ENCODE data around the gene RHOT1. TPM values are rescaled to one million over a fixed set of nuclear protein-coding genes. Genes with fewer than 3 reads are reported as not detected.

The RHOT1 gene
- polyA plus RNA-seq, 1 donor: 37.9 TPM

DNA sequence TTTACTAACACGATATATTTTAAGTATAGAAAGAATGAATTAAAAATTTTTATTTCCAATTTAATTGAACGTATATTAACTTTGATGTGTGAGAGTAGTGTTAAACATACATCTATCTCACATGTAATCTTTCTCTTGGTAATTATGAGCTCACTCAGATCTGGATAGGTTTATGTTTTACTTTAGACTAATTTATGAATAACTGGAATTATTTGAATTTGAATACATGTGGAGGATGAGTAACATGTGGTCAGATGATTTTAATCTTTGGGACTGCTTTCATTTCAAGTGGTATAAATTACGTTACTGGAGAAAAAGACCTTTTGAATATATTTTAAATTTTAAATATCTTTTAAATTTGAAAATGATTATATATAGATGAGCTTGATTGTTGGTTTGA lies 73.4 kb downstream of the RHOT1 start:
- H3K36me3 ChIP-seq (ENCODE audit: control insufficient read depth, insufficient read depth, low read length): peaks cover 24% of the 10 kb centered on the region

DNA sequence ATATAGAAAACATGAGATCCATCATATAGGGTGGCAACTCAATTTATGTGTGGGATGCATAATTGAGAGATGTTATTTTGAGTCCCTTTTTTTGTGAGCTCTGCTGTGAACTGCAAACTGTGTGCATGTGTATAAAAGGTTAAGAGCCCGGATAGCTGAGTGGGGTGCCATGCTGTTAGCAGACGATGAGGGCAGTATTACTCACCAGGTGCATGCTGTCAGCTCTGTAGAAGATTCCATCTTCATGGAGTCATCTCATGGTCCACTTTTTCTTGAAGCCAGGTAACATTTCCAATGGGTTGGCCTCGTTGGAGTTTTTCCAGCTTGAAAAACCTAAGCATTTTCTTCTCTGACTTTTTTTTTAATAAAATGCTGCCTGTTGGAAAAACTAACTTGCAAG lies 80.3 kb downstream of the RHOT1 start:
- no CpG with 5 or more reads among the region's 3 CpGs for WGBS (ENCODE audit: insufficient coverage, low lambda C conversion rate)
- no peak for DNase-seq
- no peaks in the 10 kb centered on the region for H3K27me3 ChIP-seq (ENCODE audit: control insufficient read depth, insufficient read depth, low read length)
- no peaks in the 10 kb centered on the region for H3K4me1 ChIP-seq (ENCODE audit: control insufficient read depth, insufficient read depth, low read length)
- peaks cover 11% of the 10 kb centered on the region for H3K36me3 ChIP-seq (ENCODE audit: control insufficient read depth, insufficient read depth, low read length)
- H3K27ac ChIP-seq (ENCODE audit: low read length): no peak overlapping the region
- no peaks in the 10 kb centered on the region for H3K9me3 ChIP-seq (ENCODE audit: control insufficient read depth, low read depth, low read length)
- H3K4me3 ChIP-seq (ENCODE audit: low read length): no peak overlapping the region

More for the DNA sequence above, 73.4 kb downstream of the RHOT1 start:
- no peak overlapping the region for H3K4me3 ChIP-seq (ENCODE audit: low read length)
- H3K27me3 ChIP-seq (ENCODE audit: control insufficient read depth, insufficient read depth, low read length): no peaks in the 10 kb centered on the region
- 89% methylated on average over 2 of the region's 3 CpGs for WGBS (ENCODE audit: insufficient coverage, low lambda C conversion rate)
- no peaks in the 10 kb centered on the region for H3K9me3 ChIP-seq (ENCODE audit: control insufficient read depth, low read depth, low read length)
- no peaks in the 10 kb centered on the region for H3K4me1 ChIP-seq (ENCODE audit: control insufficient read depth, insufficient read depth, low read length)
- DNase-seq: no peak
- H3K27ac ChIP-seq (ENCODE audit: low read length): no peak overlapping the region

DNA sequence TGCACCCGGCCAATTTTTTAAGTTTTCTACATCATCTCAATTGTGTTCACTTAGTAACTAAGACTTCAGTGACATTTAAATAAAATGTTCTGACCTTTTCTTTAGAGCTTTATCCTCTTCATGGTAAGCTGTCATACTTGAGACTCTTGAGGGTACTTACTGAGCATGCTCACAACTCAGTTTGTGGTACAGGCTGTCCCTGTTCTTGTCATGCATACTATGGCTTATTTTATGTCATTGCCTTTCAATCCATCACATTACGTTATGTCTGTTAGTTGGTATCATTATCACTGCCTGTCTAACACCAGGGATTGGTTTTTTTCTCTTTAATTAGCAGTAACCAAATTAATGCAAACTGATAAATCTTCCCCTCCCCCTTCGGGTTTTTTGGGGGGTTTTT lies 81.4 kb downstream of the RHOT1 start:
- no peak for DNase-seq
- Histone ChIP-seq H3K4me1 (ENCODE audit: control insufficient read depth, insufficient read depth, low read length) (no peaks in the 10 kb centered on the region), H3K9me3 (ENCODE audit: control insufficient read depth, low read depth, low read length) (no peaks in the 10 kb centered on the region), H3K4me3 (ENCODE audit: low read length) (no peak overlapping the region), H3K27me3 (ENCODE audit: control insufficient read depth, insufficient read depth, low read length) (no peaks in the 10 kb centered on the region), H3K36me3 (ENCODE audit: control insufficient read depth, insufficient read depth, low read length) (peaks cover 15% of the 10 kb centered on the region), H3K27ac (ENCODE audit: low read length) (no peak overlapping the region)
- WGBS (ENCODE audit: insufficient coverage, low lambda C conversion rate): 100% methylated on average over 1 of the region's 3 CpGs

DNA sequence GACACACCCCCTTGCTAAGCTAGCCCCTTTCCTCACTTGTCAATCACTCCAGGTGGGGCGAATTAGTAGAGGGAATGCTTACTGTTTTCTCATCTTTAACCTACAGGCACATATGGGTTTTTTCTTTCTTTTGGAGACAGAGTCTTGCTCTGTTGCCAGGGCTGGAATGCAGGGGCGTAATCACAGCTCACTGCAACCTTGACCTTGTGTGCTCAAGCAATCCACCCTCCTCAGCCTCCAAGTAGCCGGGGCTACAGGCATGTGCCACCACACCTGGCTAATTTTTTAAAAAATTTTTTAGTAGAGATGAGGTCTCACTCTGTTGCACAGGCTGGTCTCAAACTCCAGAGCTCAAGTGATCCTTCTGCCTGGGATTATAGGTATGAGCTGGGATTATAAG lies 84.6 kb downstream of the RHOT1 start:
- H3K27ac ChIP-seq (ENCODE audit: low read length): no peak overlapping the region
- WGBS (ENCODE audit: insufficient coverage, low lambda C conversion rate): no CpG with 5 or more reads among the region's 3 CpGs
- no peak for DNase-seq
- H3K36me3 ChIP-seq (ENCODE audit: control insufficient read depth, insufficient read depth, low read length): peaks cover 8% of the 10 kb centered on the region
- no peaks in the 10 kb centered on the region for H3K9me3 ChIP-seq (ENCODE audit: control insufficient read depth, low read depth, low read length)
- H3K27me3 ChIP-seq (ENCODE audit: control insufficient read depth, insufficient read depth, low read length): no peaks in the 10 kb centered on the region
- H3K4me3 ChIP-seq (ENCODE audit: low read length): no peak overlapping the region
- H3K4me1 ChIP-seq (ENCODE audit: control insufficient read depth, insufficient read depth, low read length): no peaks in the 10 kb centered on the region

DNA sequence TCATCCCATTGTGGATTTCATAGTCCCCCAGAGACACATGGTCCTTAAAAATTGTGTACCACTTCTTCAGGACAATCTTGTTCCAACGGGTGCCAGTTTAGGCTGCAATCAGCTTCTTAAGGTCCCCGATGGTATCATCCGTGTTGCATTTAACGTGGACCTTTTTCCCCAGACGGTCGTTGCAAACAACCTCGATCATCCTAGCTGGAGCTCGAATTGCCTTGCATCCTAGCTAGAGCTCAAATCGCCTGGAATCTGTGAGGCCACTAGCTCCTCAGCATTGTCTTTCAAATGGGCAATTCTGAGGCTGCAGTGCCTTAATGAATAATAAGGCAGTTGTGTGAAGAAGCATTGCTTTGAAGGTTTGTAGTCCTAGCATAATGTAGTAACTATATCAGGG lies 85.6 kb downstream of the RHOT1 start:
- no peaks in the 10 kb centered on the region for H3K9me3 ChIP-seq (ENCODE audit: control insufficient read depth, low read depth, low read length)
- no CpG with 5 or more reads among the region's 9 CpGs for WGBS (ENCODE audit: insufficient coverage, low lambda C conversion rate)

DNA sequence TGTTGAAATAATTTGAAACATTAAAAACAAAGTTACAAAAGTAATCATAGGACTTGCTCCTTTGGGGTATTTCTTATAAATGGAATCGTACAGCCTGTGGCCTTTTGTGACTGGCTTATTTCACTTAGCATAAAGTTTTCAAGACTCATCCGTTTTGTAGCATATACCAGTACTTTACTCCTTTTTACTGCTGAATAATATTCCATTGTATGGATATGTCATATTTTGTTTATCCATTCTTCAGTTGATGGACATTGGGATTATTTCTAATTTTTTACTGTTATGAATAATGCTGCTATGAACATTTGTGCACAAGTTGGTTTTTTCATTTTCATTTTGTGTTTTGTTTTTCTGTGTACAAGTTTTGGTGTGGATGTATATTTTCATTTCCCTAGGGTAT lies 93.3 kb downstream of the RHOT1 start:
- Histone ChIP-seq H3K4me1 (ENCODE audit: control insufficient read depth, insufficient read depth, low read length) (no peaks in the 10 kb centered on the region), H3K4me3 (ENCODE audit: low read length) (no peak overlapping the region), H3K27me3 (ENCODE audit: control insufficient read depth, insufficient read depth, low read length) (no peaks in the 10 kb centered on the region), H3K9me3 (ENCODE audit: control insufficient read depth, low read depth, low read length) (no peaks in the 10 kb centered on the region), H3K27ac (ENCODE audit: low read length) (no peak overlapping the region), H3K36me3 (ENCODE audit: control insufficient read depth, insufficient read depth, low read length) (no peaks in the 10 kb centered on the region)
- WGBS (ENCODE audit: insufficient coverage, low lambda C conversion rate): 100% methylated on average over 1 of the region's 2 CpGs
- DNase-seq: no peak

More for the DNA sequence above, 85.6 kb downstream of the RHOT1 start:
- DNase-seq: no peak
- no peak overlapping the region for H3K4me3 ChIP-seq (ENCODE audit: low read length)
- H3K36me3 ChIP-seq (ENCODE audit: control insufficient read depth, insufficient read depth, low read length): peaks cover 4% of the 10 kb centered on the region
- no peak overlapping the region for H3K27ac ChIP-seq (ENCODE audit: low read length)
- H3K27me3 ChIP-seq (ENCODE audit: control insufficient read depth, insufficient read depth, low read length): no peaks in the 10 kb centered on the region
- no peaks in the 10 kb centered on the region for H3K4me1 ChIP-seq (ENCODE audit: control insufficient read depth, insufficient read depth, low read length)

DNA sequence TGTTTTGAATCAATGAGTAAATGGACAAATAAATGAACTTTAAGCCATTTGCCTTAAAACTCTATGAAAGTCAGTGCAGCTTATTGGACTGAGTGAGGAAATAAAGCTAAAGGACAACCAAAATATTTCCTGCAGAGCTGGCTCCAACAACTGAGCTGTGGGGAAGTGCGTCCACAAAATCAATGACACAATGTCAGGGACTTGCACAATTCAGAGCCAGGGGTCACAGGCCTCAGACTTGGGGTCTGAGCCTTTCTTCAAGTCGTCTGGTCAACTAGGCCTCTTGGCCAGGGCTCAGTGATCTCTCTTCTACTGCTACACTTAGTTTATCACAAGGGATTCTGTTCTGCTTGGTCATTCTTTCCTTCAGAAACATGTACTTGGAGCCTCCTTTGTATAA lies 97.2 kb downstream of the RHOT1 start:
- Histone ChIP-seq H3K36me3 (ENCODE audit: control insufficient read depth, insufficient read depth, low read length) (no peaks in the 10 kb centered on the region), H3K4me1 (ENCODE audit: control insufficient read depth, insufficient read depth, low read length) (no peaks in the 10 kb centered on the region), H3K9me3 (ENCODE audit: control insufficient read depth, low read depth, low read length) (no peaks in the 10 kb centered on the region), H3K27me3 (ENCODE audit: control insufficient read depth, insufficient read depth, low read length) (no peaks in the 10 kb centered on the region), H3K4me3 (ENCODE audit: low read length) (no peak overlapping the region), H3K27ac (ENCODE audit: low read length) (no peak overlapping the region)
- WGBS (ENCODE audit: insufficient coverage, low lambda C conversion rate): no CpG with 5 or more reads among the region's 2 CpGs
- no peak for DNase-seq

DNA sequence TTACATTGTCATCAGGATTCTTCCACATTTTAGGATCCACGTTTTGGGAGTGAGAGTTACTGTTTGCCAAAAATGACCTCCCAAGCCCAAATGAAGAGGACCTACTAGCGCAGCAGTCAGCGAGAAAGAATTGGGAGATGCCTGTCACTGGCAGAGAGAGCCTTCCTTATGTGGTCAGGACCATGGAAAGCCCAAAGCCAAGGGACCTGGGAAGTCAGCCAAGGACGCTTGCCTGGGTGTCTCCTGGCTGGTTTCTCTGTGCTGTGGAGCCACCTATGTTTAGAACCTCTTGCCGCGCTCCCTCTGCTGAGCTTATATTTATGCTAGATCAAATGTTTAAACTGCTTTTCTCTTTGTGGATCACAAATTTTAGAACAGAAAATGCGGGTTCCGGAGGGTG lies 98.4 kb downstream of the RHOT1 start:
- Histone ChIP-seq H3K4me3 (ENCODE audit: low read length) (no peak overlapping the region), H3K4me1 (ENCODE audit: control insufficient read depth, insufficient read depth, low read length) (no peaks in the 10 kb centered on the region), H3K27me3 (ENCODE audit: control insufficient read depth, insufficient read depth, low read length) (no peaks in the 10 kb centered on the region), H3K27ac (ENCODE audit: low read length) (no peak overlapping the region), H3K9me3 (ENCODE audit: control insufficient read depth, low read depth, low read length) (no peaks in the 10 kb centered on the region), H3K36me3 (ENCODE audit: control insufficient read depth, insufficient read depth, low read length) (no peaks in the 10 kb centered on the region)
- WGBS (ENCODE audit: insufficient coverage, low lambda C conversion rate): no CpG with 5 or more reads among the region's 8 CpGs
- DNase-seq: no peak

DNA sequence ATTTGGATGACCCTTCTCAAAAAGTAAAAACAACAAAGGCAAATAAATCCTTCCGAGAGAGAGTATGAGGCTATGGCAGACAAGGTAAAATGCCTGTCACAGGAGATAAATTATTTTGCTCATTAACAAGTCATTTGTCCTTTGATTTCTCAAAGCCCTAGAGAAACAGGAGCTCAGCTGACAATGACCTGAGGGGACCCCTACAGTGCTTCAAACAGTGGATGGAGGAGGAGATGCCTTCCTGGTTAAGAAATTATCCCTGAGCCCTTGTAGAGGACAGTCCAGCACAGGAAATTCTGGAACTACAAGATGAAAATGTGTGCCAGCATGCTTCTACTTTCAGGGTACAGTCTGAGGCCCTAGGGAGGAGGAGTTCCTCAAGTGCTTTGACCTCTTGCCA lies 99.3 kb downstream of the RHOT1 start:
- Histone ChIP-seq H3K4me3 (ENCODE audit: low read length) (no peak overlapping the region), H3K36me3 (ENCODE audit: control insufficient read depth, insufficient read depth, low read length) (no peaks in the 10 kb centered on the region), H3K27ac (ENCODE audit: low read length) (no peak overlapping the region), H3K9me3 (ENCODE audit: control insufficient read depth, low read depth, low read length) (no peaks in the 10 kb centered on the region), H3K4me1 (ENCODE audit: control insufficient read depth, insufficient read depth, low read length) (no peaks in the 10 kb centered on the region), H3K27me3 (ENCODE audit: control insufficient read depth, insufficient read depth, low read length) (no peaks in the 10 kb centered on the region)
- DNase-seq: no peak
- 100% methylated on average over 1 of the region's 1 CpG for WGBS (ENCODE audit: insufficient coverage, low lambda C conversion rate)

DNA sequence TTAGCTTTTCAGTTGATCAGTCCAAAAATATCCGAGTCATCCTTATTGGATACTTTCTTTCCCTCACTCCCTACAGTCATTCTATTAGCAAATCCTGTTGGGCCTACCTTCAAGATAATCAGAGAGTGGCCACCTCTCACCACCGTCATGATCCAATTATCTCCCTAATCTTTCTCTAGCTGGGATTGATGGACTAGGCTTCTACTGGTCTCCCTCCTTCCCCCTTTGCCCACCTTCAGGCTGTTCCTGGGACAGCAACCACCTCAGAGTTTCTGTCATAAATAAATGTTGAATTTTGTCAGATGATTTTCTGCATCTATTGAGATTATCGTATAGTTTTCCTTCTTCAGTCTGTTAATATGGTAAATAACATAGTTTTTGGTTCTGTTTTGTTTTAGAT lies 107.2 kb downstream of the RHOT1 start:
- H3K4me1 ChIP-seq (ENCODE audit: control insufficient read depth, insufficient read depth, low read length): no peaks in the 10 kb centered on the region
- H3K27ac ChIP-seq (ENCODE audit: low read length): no peak overlapping the region
- H3K9me3 ChIP-seq (ENCODE audit: control insufficient read depth, low read depth, low read length): no peaks in the 10 kb centered on the region
- H3K27me3 ChIP-seq (ENCODE audit: control insufficient read depth, insufficient read depth, low read length): no peaks in the 10 kb centered on the region
- H3K4me3 ChIP-seq (ENCODE audit: low read length): no peak overlapping the region
- no peak for DNase-seq
- WGBS (ENCODE audit: insufficient coverage, low lambda C conversion rate): 90% methylated on average over 2 of the region's 3 CpGs
- H3K36me3 ChIP-seq (ENCODE audit: control insufficient read depth, insufficient read depth, low read length): no peaks in the 10 kb centered on the region

DNA sequence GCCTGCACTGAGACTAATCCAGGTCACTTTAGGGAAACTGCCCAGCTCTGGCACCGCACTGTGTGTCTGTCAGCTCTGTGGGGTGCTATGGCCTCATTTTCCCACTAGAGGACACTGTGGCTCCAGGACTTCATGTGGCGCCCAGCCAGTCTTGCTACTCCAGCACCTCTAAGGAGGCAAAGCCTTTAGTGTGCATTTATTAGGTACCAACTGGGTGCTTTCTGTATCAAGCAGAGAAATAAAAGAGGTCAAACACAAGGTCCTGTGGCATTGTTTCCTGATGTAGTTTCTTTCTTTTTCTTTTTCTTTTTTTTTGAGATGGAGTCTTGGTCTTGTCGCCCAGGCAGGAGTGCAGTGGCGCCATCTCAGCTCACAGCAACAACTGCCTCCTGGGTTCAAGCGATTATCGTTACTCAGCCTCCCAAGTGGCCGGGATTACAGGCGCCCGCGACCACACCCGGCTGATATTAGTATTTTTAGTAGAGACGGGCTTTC lies 110.9 kb downstream of the RHOT1 start:
- Histone ChIP-seq H3K9me3 (ENCODE audit: control insufficient read depth, low read depth, low read length) (no peaks in the 10 kb centered on the region), H3K4me3 (ENCODE audit: low read length) (no peak overlapping the region), H3K36me3 (ENCODE audit: control insufficient read depth, insufficient read depth, low read length) (no peaks in the 10 kb centered on the region), H3K4me1 (ENCODE audit: control insufficient read depth, insufficient read depth, low read length) (peaks cover under 1% of the 10 kb centered on the region), H3K27ac (ENCODE audit: low read length) (no peak overlapping the region), H3K27me3 (ENCODE audit: control insufficient read depth, insufficient read depth, low read length) (peaks cover 3% of the 10 kb centered on the region)
- no CpG with 5 or more reads among the region's 12 CpGs for WGBS (ENCODE audit: insufficient coverage, low lambda C conversion rate)
- peak; percentile 42 to 47 for DNase-seq
